ENCODE results near the gene NXT1. TPM values are rescaled to one million over a fixed set of nuclear protein-coding genes. Genes with fewer than 3 reads are reported as not detected.

The NXT1 gene
- total and polyA plus RNA-seq, 2 of the 4 experiments (the other 2 are of a cell fraction) = 23.6 to 25.5 TPM

DNA sequence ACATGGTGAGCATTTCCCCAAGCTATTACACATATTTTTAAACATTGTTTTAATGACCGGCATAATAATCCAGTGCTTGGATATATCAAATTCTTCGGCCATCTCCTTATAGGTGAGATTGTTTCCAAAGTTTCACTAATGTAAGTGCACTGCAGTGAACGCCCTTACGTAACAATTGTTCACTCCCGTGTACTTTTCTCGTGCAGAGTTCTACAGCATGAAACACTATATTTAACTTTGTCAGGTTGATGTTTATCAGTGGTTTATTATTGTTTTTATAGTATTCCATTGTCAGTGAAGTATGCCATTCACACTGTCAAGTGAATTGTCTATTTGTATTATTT, 7.9 kb downstream of the NXT1 start:
- Histone ChIP-seq H3K79me1 (ENCODE audit: low read depth in 1 of 2, low read length in 2 of 2) (peaks cover 8 to 44% of the 10 kb centered on the region in 2 experiments), H4K5ac (ENCODE audit: low read depth, low read length) (no peak overlapping the region; the same call in 1 of the 2 replicates), H4K8ac (ENCODE audit: low read depth in 2 of 2, low read length in 2 of 2) (0 out of 4 replicates have a peak overlapping the region, but pooled peaks have one; percentile 10 to 28), H3K56ac (ENCODE audit: extremely low read depth, insufficient read depth, low read length) (no peak overlapping the region), H2BK120ac (ENCODE audit: low read depth, low read length) (no peak overlapping the region), H3K9me1 (ENCODE audit: insufficient read depth, low read length) (peaks cover 11% of the 10 kb centered on the region), H3K4me3 (ENCODE audit: insufficient read depth, low read depth, low read length) (peak overlapping the region; percentile 39; the same call in 1 of the 2 replicates), H2AK9ac (replicated peaks; ENCODE audit: low read depth, low read length, poor library complexity) (no peak overlapping the region), H2BK5ac (ENCODE audit: low read depth, low read length, poor library complexity, severe bottlenecking) (no peak overlapping the region), H3K9me3 (ENCODE audit: control insufficient read depth, insufficient read depth, low read length) (no peaks in the 10 kb centered on the region), H3K23ac (ENCODE audit: low read depth, low read length) (no peak overlapping the region), H2AK5ac (ENCODE audit: low read depth, low read length) (no peak overlapping the region), H3K27me3 (ENCODE audit: control insufficient read depth, insufficient read depth, low read length) (no peaks in the 10 kb centered on the region), H3K18ac (ENCODE audit: low read depth, low read length) (no peak overlapping the region), H3K4me2 (ENCODE audit: low read depth, low read length) (peak overlapping the region; percentile 74; the same call in 1 of the 2 replicates), H2BK15ac (ENCODE audit: low read depth, low read length) (no peak overlapping the region), H3K27ac (ENCODE audit: insufficient read depth, low read length) (no peak overlapping the region), H3K14ac (replicated peaks; ENCODE audit: low read depth, low read length) (no peak overlapping the region), H3K36me3 (ENCODE audit: control insufficient read depth, insufficient read depth, low read length) (peaks cover 10% of the 10 kb centered on the region), H4K91ac (ENCODE audit: insufficient read depth, low read depth, low read length) (no peak overlapping the region), H3K4ac (ENCODE audit: low read depth, low read length) (no peak overlapping the region), H2AFZ (replicated peaks; ENCODE audit: low read length, poor library complexity) (no peak overlapping the region), H4K20me1 (ENCODE audit: insufficient read depth, low read length) (peaks cover 9% of the 10 kb centered on the region), H2BK20ac (ENCODE audit: low read depth, low read length) (no peak overlapping the region), H3K9ac (ENCODE audit: low read depth, low read length) (no peak overlapping the region), H3K4me1 (ENCODE audit: control insufficient read depth, insufficient read depth, low read length) (peaks cover 8% of the 10 kb centered on the region)
- ChIA-PET POLR2A (ENCODE audit: unreplicated experiment) (interaction anchor here (1.0 kb wide), 1 partner anchor 8 kb away, joined by 5 read pairs; the partner anchor contains the start of gene NXT1), CTCF (no interaction called here)
- dilution Hi-C loops (cut with HindIII; ENCODE audit: low sequenced_read_pairs, unreplicated experiment) = no loop called here
- no CpG with 5 or more reads among the region's 6 CpGs for WGBS, 2 experiments (ENCODE audit: extremely low coverage in 2 of 2, insufficient read length in 1 of 2)
- intact Hi-C loops (cut with micrococcal nuclease) = loop anchor here (10.0 kb wide), 1 partner anchor 214 kb away; no protein-coding TSS in a partner anchor
- BruUV-seq (replicated peaks) = no TSS peak
- DNase-seq = no peak
- no peak for ATAC-seq (ENCODE audit: low read depth)
- in situ Hi-C loops (cut with MboI; ENCODE audit: low sequenced_read_pairs) = no loop called here
- TF ChIP-seq CHD1 (IDR thresholded peaks at IDR 0.05; ENCODE audit: low read depth, low read length) (no peak), USF2 (IDR thresholded peaks at IDR 0.05; ENCODE audit: low read depth, low read length) (no peak), SMC3 (IDR thresholded peaks at IDR 0.05; ENCODE audit: low read depth, low read length) (no peak), MAFK (IDR thresholded peaks at IDR 0.05; ENCODE audit: low read depth, low read length) (no peak), MAZ (IDR thresholded peaks at IDR 0.05; ENCODE audit: borderline replicate concordance, low read depth, low read length) (no peak), CTCF (conservative IDR thresholded peaks at IDR 0.05; ENCODE audit: low read depth, low read length) (no peak), CEBPB (IDR thresholded peaks at IDR 0.05; ENCODE audit: low read depth, low read length) (peak; percentile 51; the same call in 1 of the 2 replicates)

Data from IMR-90 (cell line).